HCT116 (cell line): Measurements from ENCODE around the gene KIF1A. TPM values are rescaled to one million over a fixed set of nuclear protein-coding genes. Genes with fewer than 3 reads are reported as not detected.

Experiments used
- ATAC-seq: fragments of 200-7000 bp; cut with Tn5 transposase; 2 replicates; pipeline ENCODE4 v1.9.1; 2020; ENCODE audit warnings: mild to moderate bottlenecking, moderate library complexity
- BruUV-seq: library from RNA; stranded (reverse); fragments of 400-500 nt; replicated peaks from 2 replicates; lab custom pipeline; 2021; lab: Mats Ljungman, UMichigan
- CTCF ChIA-PET: fragments of 300-600 bp; sonication (Branson Sonifier 250); formaldehyde crosslinking; loops from one replicate; lab custom pipeline; 2021; ENCODE audit warnings: antibody characterized with exemption; lab: Charles Lee
- POLR2A ChIA-PET: fragments of 300-600, 350-600 bp; sonication (Branson Sonifier 250); formaldehyde crosslinking; loops from one replicate; lab custom pipeline; 2021; ENCODE audit warnings: antibody characterized with exemption; lab: Charles Lee
- RAD21 ChIA-PET, 2 experiments: fragments of 300-600 bp; sonication (Branson Sonifier 250); formaldehyde crosslinking; loops; one replicate each; lab custom pipeline; 2023; ENCODE audit warnings: low total read pairs in 2 of 2; ENCODE audit not compliant: uncharacterized antibody in 2 of 2, unreplicated experiment in 2 of 2, low non-redundant PET in 1 of 2; lab: Charles Lee
- DNase-seq: peaks from one replicate; pipeline ENCODE4 v3.0.0-alpha.2; 2010; ENCODE audit warnings: low read depth, low spot score
- H2AFZ ChIP-seq: fragments of 200-600 bp; shearing (Covaris generic), sonication (generic); 2 replicates; pipeline ENCODE4 v1.6.1; 2017; ENCODE audit warnings: low read depth, mixed run types, mixed read lengths, antibody characterized with exemption, low read length; ENCODE audit not compliant: poor library complexity, severe bottlenecking
- H3K27ac ChIP-seq: 2 replicates; pipeline ENCODE4 v1.5.1; 2012; ENCODE audit warnings: low read depth, low read length
- H3K27me3 ChIP-seq: fragments of 200-600 bp; sonication (generic); 2 replicates; pipeline ENCODE4 v1.6.1; 2016; ENCODE audit warnings: mixed run types, low read length, mixed read lengths; ENCODE audit not compliant: insufficient read depth
- H3K36me3 ChIP-seq, 2 experiments: fragments of 200-500 bp in 1 of 2; fragments of 200-600 bp in 1 of 2; sonication (Bioruptor generic) in 1 of 2; sonication (generic) in 1 of 2; 2 replicates each; pipeline versions ENCODE4 v1.5.1 to v1.6.1; 2014 to 2016; ENCODE audit warnings: low read length in 2 of 2, inconsistent platforms in 1 of 2, mixed read lengths in 1 of 2, mixed run types in 1 of 2; ENCODE audit not compliant: insufficient read depth in 2 of 2, control insufficient read depth in 1 of 2
- H3K4me1 ChIP-seq, 2 experiments: fragments of 200-600 bp in 1 of 2; sonication (generic) in 1 of 2; 2 replicates each; pipeline versions ENCODE4 v1.5.1 to v1.6.1; 2012 to 2017; ENCODE audit warnings: low read length in 2 of 2, inconsistent platforms in 1 of 2, mild to moderate bottlenecking in 1 of 2, mixed read lengths in 1 of 2, mixed run types in 1 of 2, moderate library complexity in 1 of 2; ENCODE audit not compliant: insufficient read depth in 2 of 2, control insufficient read depth in 1 of 2
- H3K4me2 ChIP-seq: fragments of 200-600 bp; sonication (generic); 2 replicates; pipeline ENCODE4 v1.6.1; 2017; ENCODE audit warnings: mixed run types, low read length, mixed read lengths
- H3K4me3 ChIP-seq, 2 experiments: fragments of 200-600 bp in 1 of 2; sonication (generic) in 1 of 2; replicated peaks in 1 of 2; 2 replicates each; pipeline ENCODE4 v1.5.1; 2011 to 2016; ENCODE audit warnings: low read length in 2 of 2, control low read depth in 1 of 2, low read depth in 1 of 2, mild to moderate bottlenecking in 1 of 2, mixed read lengths in 1 of 2, mixed run types in 1 of 2
- H3K79me2 ChIP-seq: fragments of 200-600 bp; sonication (generic); 2 replicates; pipeline ENCODE4 v1.6.1; 2017; ENCODE audit warnings: mild to moderate bottlenecking, mixed run types, low read length, moderate library complexity, mixed read lengths; ENCODE audit not compliant: insufficient read depth
- H3K9ac ChIP-seq: fragments of 200-600 bp; sonication (generic); 2 replicates; pipeline ENCODE4 v1.6.1; 2016; ENCODE audit warnings: low read length, mixed read lengths
- H3K9me2 ChIP-seq: fragments of 200-600 bp; sonication (generic), shearing (Covaris generic); 2 replicates; pipeline ENCODE4 v1.6.1; 2017; ENCODE audit warnings: mixed run types, mild to moderate bottlenecking, moderate library complexity; ENCODE audit not compliant: insufficient read depth
- H3K9me3 ChIP-seq, 2 experiments: fragments of 200-500 bp in 1 of 2; fragments of 200-600 bp in 1 of 2; sonication (Bioruptor generic) in 1 of 2; sonication (generic) in 1 of 2; 2 replicates each; pipeline ENCODE4 v1.6.1; 2014 to 2017; ENCODE audit warnings: low read length in 2 of 2, mixed read lengths in 2 of 2, inconsistent platforms in 1 of 2, low read depth in 1 of 2, mild to moderate bottlenecking in 1 of 2, mixed run types in 1 of 2, moderate library complexity in 1 of 2; ENCODE audit not compliant: control insufficient read depth in 1 of 2, insufficient read depth in 1 of 2
- H4K20me1 ChIP-seq: fragments of 200-600 bp; sonication (generic), shearing (Covaris generic); 2 replicates; pipeline ENCODE4 v1.6.1; 2017; ENCODE audit warnings: mixed run types, mild to moderate bottlenecking, moderate library complexity; ENCODE audit not compliant: insufficient read depth
- EGR1 ChIP-seq: IDR thresholded peaks from 2 replicates; pipeline ENCODE4 v1.6.1; 2012; ENCODE audit warnings: low read depth
- ELF1 ChIP-seq: IDR thresholded peaks from 2 replicates; pipeline ENCODE4 v1.6.1; 2012; ENCODE audit warnings: low read depth, borderline replicate concordance
- EZH2 ChIP-seq: fragments of 200-600 bp; sonication (generic); IDR thresholded peaks from 2 replicates; pipeline ENCODE4 v1.6.1; 2017; ENCODE audit warnings: antibody characterized with exemption, mixed run types
- EZH2phosphoT487 ChIP-seq: fragments of 200-600 bp; IDR thresholded peaks from 2 replicates; pipeline ENCODE4 v1.6.1; 2018; ENCODE audit warnings: antibody characterized with exemption, borderline replicate concordance
- FOSL1 ChIP-seq: IDR thresholded peaks from 2 replicates; pipeline ENCODE4 v1.6.1; 2012; ENCODE audit warnings: low read depth
- RAD21 ChIP-seq: IDR thresholded peaks from 2 replicates; pipeline ENCODE4 v1.6.1; 2012; ENCODE audit warnings: low read depth, mild to moderate bottlenecking
- SIN3A ChIP-seq: IDR thresholded peaks from 2 replicates; pipeline ENCODE4 v1.6.1; 2012; ENCODE audit warnings: low read depth
- SP1 ChIP-seq: IDR thresholded peaks from 2 replicates; pipeline ENCODE4 v1.6.1; 2012; ENCODE audit warnings: low read depth
- SRF ChIP-seq: IDR thresholded peaks from 2 replicates; pipeline ENCODE4 v1.6.1; 2012; ENCODE audit warnings: low read depth
- TCF7L2 ChIP-seq: IDR thresholded peaks from 2 replicates; pipeline ENCODE4 v1.7.0; 2011; ENCODE audit warnings: borderline replicate concordance, inconsistent platforms; ENCODE audit not compliant: insufficient read depth, insufficient read length; ENCODE audit errors: extremely low read depth
- ZFX ChIP-seq: fragments of 450-650 bp; IDR thresholded peaks from 2 replicates; pipeline ENCODE4 v1.6.1; 2017
- intact Hi-C: fragments of 100-400 bp; cut with micrococcal nuclease; formaldehyde crosslinking; loops from 2 replicates; pipeline ENCODE4 v1.10.0; 2022
- total RNA-seq: library from RNA; stranded (reverse); gene quantifications from one replicate; pipeline ENCODE4 v1.2.1, GENCODE V29; 2021; ENCODE audit not compliant: unreplicated experiment
- TF ChIP-seq, protein P1 (sequence below): IDR thresholded peaks from 2 replicates; pipeline ENCODE4 v1.6.1; 2012
- TF ChIP-seq, protein P2 (sequence below): IDR thresholded peaks from 2 replicates; pipeline ENCODE4 v1.6.1; 2012; ENCODE audit warnings: low read depth

The KIF1A gene
- total RNA-seq, 1 experiment from 2014 or later = 0.27 TPM

DNA sequence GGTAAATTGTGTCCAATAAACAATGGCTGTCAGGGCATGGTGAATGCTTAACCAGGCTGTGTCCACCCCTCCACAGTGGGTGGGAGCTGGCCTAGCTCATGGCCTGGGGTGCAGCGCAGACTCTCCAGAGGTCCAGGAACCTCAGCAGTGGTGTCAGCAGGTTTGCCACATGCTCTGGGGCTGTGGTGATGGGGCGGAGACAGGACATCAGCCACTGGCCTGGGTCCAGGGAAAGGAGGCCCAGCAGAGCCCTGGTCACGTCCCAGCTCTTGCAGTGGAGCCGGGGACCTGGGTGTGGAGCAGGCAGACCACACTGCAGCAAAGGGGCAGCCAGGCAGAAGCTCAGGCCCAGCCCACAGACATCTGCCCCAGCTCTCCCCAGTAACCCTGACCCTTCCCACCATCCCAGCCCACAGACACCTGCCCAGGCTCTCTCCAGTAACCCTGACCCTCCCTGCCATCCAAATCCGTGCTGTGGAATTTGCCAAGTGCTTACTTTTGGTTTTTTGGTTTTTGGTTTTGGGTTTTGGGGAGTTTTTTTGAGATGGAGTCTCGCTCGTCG, 13.8 kb upstream of the KIF1A start:
- no peak for DNase-seq
- POLR2A ChIA-PET = no interaction called here
- no peak overlapping the region for H3K4me3 ChIP-seq
- H2AFZ ChIP-seq = no peak overlapping the region
- no peak for TF ChIP-seq TCF7L2
- TF ChIP-seq EGR1 = no peak
- CTCF ChIA-PET = no interaction called here
- no peaks in the 10 kb centered on the region for H3K9me2 ChIP-seq
- no peaks in the 10 kb centered on the region for H3K79me2 ChIP-seq
- intact Hi-C loops = loop anchor here (10.0 kb wide), 1 partner anchor 169 kb away; no protein-coding TSS in a partner anchor
- RAD21 ChIA-PET = no interaction called here
- no TSS peak for BruUV-seq
- no peak overlapping the region for H3K27ac ChIP-seq
- no peaks in the 10 kb centered on the region for H3K36me3 ChIP-seq
- H3K4me2 ChIP-seq = no peak overlapping the region
- H3K27me3 ChIP-seq = peaks cover 6% of the 10 kb centered on the region; the same call in 1 of the 2 replicates
- H3K9ac ChIP-seq = no peak overlapping the region
- peaks cover 4 to 6% of the 10 kb centered on the region in 2 experiments; a peak in 3 of 4 replicates for H3K4me1 ChIP-seq
- no peaks in the 10 kb centered on the region for H3K9me3 ChIP-seq
- no peak for ATAC-seq
- H4K20me1 ChIP-seq = no peaks in the 10 kb centered on the region

DNA sequence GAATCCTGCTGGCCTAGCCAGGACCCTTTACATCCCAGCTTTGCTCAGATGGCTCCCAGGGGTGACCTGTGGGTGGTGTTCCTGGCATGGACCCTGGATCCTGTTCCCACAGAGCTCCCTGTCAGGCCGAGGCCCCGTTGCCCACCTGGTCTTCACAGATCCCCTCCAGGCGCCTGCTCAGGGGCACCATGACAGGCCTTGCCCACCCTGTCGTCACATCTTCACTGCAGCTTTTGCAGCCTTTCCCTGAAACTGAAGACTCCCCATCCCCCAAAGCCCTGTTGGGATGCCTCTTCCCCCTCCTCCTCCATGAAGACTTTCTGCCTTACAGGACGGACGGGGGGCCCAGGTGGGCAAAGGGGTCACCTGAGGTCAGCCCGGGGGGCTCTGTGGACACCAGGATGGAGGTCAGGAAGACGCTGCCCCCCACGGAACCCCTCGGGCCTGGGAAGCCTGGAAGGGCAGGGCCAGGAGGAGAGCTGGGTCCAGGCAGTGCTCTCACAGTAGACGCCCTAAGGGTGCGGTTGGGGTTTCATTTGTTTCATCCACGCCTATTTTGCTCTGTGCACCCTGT, 13.0 kb upstream of the KIF1A start:
- peaks cover 4 to 6% of the 10 kb centered on the region in 2 experiments; a peak in 3 of 4 replicates for H3K4me1 ChIP-seq
- no peaks in the 10 kb centered on the region for H3K79me2 ChIP-seq
- H3K27me3 ChIP-seq = peaks cover 9% of the 10 kb centered on the region; the same call in 1 of the 2 replicates
- no peak for TF ChIP-seq SP1
- TF ChIP-seq ELF1 = no peak
- no peak for TF ChIP-seq ZFX
- TF ChIP-seq EGR1 = no peak
- no peak for TF ChIP-seq RAD21
- no peak for TF ChIP-seq SIN3A
- no peak for TF ChIP-seq EZH2
- no peak for TF ChIP-seq EZH2phosphoT487
- TF ChIP-seq SRF = no peak
- TF ChIP-seq, protein P1, sequence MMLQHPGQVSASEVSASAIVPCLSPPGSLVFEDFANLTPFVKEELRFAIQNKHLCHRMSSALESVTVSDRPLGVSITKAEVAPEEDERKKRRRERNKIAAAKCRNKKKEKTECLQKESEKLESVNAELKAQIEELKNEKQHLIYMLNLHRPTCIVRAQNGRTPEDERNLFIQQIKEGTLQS = no peak
- TF ChIP-seq TCF7L2 = no peak
- TF ChIP-seq, protein P2, sequence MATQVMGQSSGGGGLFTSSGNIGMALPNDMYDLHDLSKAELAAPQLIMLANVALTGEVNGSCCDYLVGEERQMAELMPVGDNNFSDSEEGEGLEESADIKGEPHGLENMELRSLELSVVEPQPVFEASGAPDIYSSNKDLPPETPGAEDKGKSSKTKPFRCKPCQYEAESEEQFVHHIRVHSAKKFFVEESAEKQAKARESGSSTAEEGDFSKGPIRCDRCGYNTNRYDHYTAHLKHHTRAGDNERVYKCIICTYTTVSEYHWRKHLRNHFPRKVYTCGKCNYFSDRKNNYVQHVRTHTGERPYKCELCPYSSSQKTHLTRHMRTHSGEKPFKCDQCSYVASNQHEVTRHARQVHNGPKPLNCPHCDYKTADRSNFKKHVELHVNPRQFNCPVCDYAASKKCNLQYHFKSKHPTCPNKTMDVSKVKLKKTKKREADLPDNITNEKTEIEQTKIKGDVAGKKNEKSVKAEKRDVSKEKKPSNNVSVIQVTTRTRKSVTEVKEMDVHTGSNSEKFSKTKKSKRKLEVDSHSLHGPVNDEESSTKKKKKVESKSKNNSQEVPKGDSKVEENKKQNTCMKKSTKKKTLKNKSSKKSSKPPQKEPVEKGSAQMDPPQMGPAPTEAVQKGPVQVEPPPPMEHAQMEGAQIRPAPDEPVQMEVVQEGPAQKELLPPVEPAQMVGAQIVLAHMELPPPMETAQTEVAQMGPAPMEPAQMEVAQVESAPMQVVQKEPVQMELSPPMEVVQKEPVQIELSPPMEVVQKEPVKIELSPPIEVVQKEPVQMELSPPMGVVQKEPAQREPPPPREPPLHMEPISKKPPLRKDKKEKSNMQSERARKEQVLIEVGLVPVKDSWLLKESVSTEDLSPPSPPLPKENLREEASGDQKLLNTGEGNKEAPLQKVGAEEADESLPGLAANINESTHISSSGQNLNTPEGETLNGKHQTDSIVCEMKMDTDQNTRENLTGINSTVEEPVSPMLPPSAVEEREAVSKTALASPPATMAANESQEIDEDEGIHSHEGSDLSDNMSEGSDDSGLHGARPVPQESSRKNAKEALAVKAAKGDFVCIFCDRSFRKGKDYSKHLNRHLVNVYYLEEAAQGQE = no peak
- no peak for TF ChIP-seq FOSL1
- no peak overlapping the region for H3K4me3 ChIP-seq
- no peak overlapping the region for H2AFZ ChIP-seq
- no peak overlapping the region for H3K4me2 ChIP-seq
- no peaks in the 10 kb centered on the region for H3K9me3 ChIP-seq
- H3K9me2 ChIP-seq = no peaks in the 10 kb centered on the region
- ATAC-seq (no peak), DNase-seq (no peak)
- ChIA-PET POLR2A (no interaction called here), CTCF (no interaction called here), RAD21 (no interaction called here)
- no peak overlapping the region for H3K9ac ChIP-seq
- intact Hi-C loops = loop anchor here (10.0 kb wide), 1 partner anchor 168 kb away; no protein-coding TSS in a partner anchor
- H3K36me3 ChIP-seq = no peaks in the 10 kb centered on the region
- no peaks in the 10 kb centered on the region for H4K20me1 ChIP-seq
- no TSS peak for BruUV-seq
- no peak overlapping the region for H3K27ac ChIP-seq
